ENCODE data around the gene ADGRD2. TPM values are rescaled to one million over a fixed set of nuclear protein-coding genes. Genes with fewer than 3 reads are reported as not detected.

The ADGRD2 gene
- total RNA-seq, 1 experiment from 2014 or later, result not detected

GRCh38 chr9:124419832-124420489 is 30.3 kb upstream of the ADGRD2 start:
- Histone ChIP-seq H3K4me1 (ENCODE audit: control insufficient read depth, insufficient read depth, low read length) (no peaks in the 10 kb centered on the region; the same call in 1 of the 2 replicates), H3K36me3 (ENCODE audit: control insufficient read depth, insufficient read depth, low read length) (no peaks in the 10 kb centered on the region; the same call in 1 of the 2 replicates), H3K27ac (ENCODE audit: low read length) (no peak overlapping the region), H3K9me3 (ENCODE audit: control insufficient read depth, insufficient read depth, low read depth, low read length) (no peaks in the 10 kb centered on the region), H3K4me3 (ENCODE audit: low read depth in 2 of 2, low read length in 2 of 2) (no peak overlapping the region), H3K27me3 (ENCODE audit: control insufficient read depth, insufficient read depth, low read length) (no peaks in the 10 kb centered on the region)
- intact Hi-C loops (cut with micrococcal nuclease; ENCODE audit: unreplicated experiment) (loop anchor here (10.0 kb wide), 1 partner anchor 95 kb away; no protein-coding TSS in a partner anchor), in situ Hi-C loops (cut with HindIII; ENCODE audit: low pct_unique_long_range_greater_than_20kb, low sequenced_read_pairs) (no loop called here)
- TF ChIP-seq, protein P1, sequence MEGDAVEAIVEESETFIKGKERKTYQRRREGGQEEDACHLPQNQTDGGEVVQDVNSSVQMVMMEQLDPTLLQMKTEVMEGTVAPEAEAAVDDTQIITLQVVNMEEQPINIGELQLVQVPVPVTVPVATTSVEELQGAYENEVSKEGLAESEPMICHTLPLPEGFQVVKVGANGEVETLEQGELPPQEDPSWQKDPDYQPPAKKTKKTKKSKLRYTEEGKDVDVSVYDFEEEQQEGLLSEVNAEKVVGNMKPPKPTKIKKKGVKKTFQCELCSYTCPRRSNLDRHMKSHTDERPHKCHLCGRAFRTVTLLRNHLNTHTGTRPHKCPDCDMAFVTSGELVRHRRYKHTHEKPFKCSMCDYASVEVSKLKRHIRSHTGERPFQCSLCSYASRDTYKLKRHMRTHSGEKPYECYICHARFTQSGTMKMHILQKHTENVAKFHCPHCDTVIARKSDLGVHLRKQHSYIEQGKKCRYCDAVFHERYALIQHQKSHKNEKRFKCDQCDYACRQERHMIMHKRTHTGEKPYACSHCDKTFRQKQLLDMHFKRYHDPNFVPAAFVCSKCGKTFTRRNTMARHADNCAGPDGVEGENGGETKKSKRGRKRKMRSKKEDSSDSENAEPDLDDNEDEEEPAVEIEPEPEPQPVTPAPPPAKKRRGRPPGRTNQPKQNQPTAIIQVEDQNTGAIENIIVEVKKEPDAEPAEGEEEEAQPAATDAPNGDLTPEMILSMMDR (IDR thresholded peaks at IDR 0.05), result no peak; the same call in 1 of the 2 replicates
- TF ChIP-seq SIN3A (IDR thresholded peaks at IDR 0.05; ENCODE audit: borderline replicate concordance, insufficient read depth, low read depth, low read length) (no peak), POLR2AphosphoS5 (IDR thresholded peaks at IDR 0.05; ENCODE audit: low read depth, low read length) (no peak), REST (IDR thresholded peaks at IDR 0.05; ENCODE audit: insufficient read depth in 1 of 2, low read depth in 2 of 2, low read length in 1 of 2) (no peak), TCF7L2 (IDR thresholded peaks at IDR 0.05; ENCODE audit: low read depth, low read length) (no peak)
- DNase-seq (ENCODE audit: low read depth, low spot score) (no peak), ATAC-seq (peak; percentile 24)
- no TSS peak for BruUV-seq (replicated peaks)
- ChIA-PET CTCF (no interaction called here), POLR2A (no interaction called here)

- in situ Hi-C loops (cut with HindIII; ENCODE audit: low pct_unique_long_range_greater_than_20kb, low sequenced_read_pairs), result no loop called here
- ATAC-seq (no peak), DNase-seq (ENCODE audit: low read depth, low spot score) (no peak)
- Histone ChIP-seq H3K36me3 (ENCODE audit: control insufficient read depth, insufficient read depth, low read length) (no peaks in the 10 kb centered on the region), H3K9me3 (ENCODE audit: control insufficient read depth, insufficient read depth, low read depth, low read length) (no peaks in the 10 kb centered on the region), H3K4me3 (ENCODE audit: low read depth in 2 of 2, low read length in 2 of 2) (no peak overlapping the region), H3K27me3 (ENCODE audit: control insufficient read depth, insufficient read depth, low read length) (no peaks in the 10 kb centered on the region), H3K27ac (ENCODE audit: low read length) (no peak overlapping the region), H3K4me1 (ENCODE audit: control insufficient read depth, insufficient read depth, low read length) (no peaks in the 10 kb centered on the region; the same call in 1 of the 2 replicates)
- CTCF ChIA-PET, result interaction anchor here (0.6 to 0.9 kb wide), 2 partner anchors 116 to 146 kb away, joined by 3 to 6 read pairs; no protein-coding TSS in a partner anchor
- POLR2A ChIA-PET, result interaction anchor here (0.5 kb wide), 1 partner anchor 9 kb away, joined by 3 read pairs; no protein-coding TSS in a partner anchor
- intact Hi-C loops (cut with micrococcal nuclease; ENCODE audit: unreplicated experiment), result no loop called here
- BruUV-seq (replicated peaks), result no TSS peak
- TF ChIP-seq TCF7L2 (IDR thresholded peaks at IDR 0.05; ENCODE audit: low read depth, low read length) (no peak), SIN3A (IDR thresholded peaks at IDR 0.05; ENCODE audit: borderline replicate concordance, insufficient read depth, low read depth, low read length) (no peak), REST (IDR thresholded peaks at IDR 0.05; ENCODE audit: insufficient read depth in 1 of 2, low read depth in 2 of 2, low read length in 1 of 2) (no peak), POLR2AphosphoS5 (IDR thresholded peaks at IDR 0.05; ENCODE audit: low read depth, low read length) (no peak)
- TF ChIP-seq, protein P1 (IDR thresholded peaks at IDR 0.05), result no peak
Measured at GRCh38 chr9:124420991-124421543, 29.2 kb upstream of the ADGRD2 start.

All from Panc1 (cell line).